Psoas muscle (tissue), 8 donors: ENCODE data around the gene SUCLG1. TPM values are rescaled to one million over a fixed set of nuclear protein-coding genes. Genes with fewer than 3 reads are reported as not detected.

ENCODE experiments used
- ATAC-seq, 4 donors: fragments of 200-7000 bp; cut with Tn5 transposase; one replicate each; pipeline ENCODE4 v1.9.1; 2020; ENCODE audit warnings: moderate library complexity in 3 of 4, mild to moderate bottlenecking in 2 of 4
- DNase-seq, 2 donors: peaks; one replicate each; pipeline ENCODE4 v3.0.0-alpha.2; 2020
- H3K27ac ChIP-seq: fragments of 200-600 bp; one replicate; pipeline ENCODE4 v1.8.0; 2022
- H3K27me3 ChIP-seq, 3 donors: fragments of 200-600 bp in 1 of 3; one replicate each; pipeline versions ENCODE4 v1.6.1 to v1.8.0; 2013 to 2022; ENCODE audit warnings: low read length in 2 of 3, mild to moderate bottlenecking in 2 of 3, moderate library complexity in 1 of 3; ENCODE audit not compliant: insufficient read depth in 3 of 3
- H3K36me3 ChIP-seq, 2 donors: fragments of 200-600 bp in 1 of 2; one replicate each; pipeline versions ENCODE4 v1.6.1 to v1.8.0; 2013 to 2022; ENCODE audit warnings: low read depth in 1 of 2, mild to moderate bottlenecking in 1 of 2, moderate library complexity in 1 of 2; ENCODE audit not compliant: insufficient read depth in 1 of 2
- H3K4me1 ChIP-seq: fragments of 200-600 bp; one replicate; pipeline ENCODE4 v1.8.0; 2022
- H3K4me3 ChIP-seq: fragments of 200-600 bp; one replicate; pipeline ENCODE4 v1.8.0; 2022; ENCODE audit warnings: mild to moderate bottlenecking
- H3K9me3 ChIP-seq: fragments of 200-600 bp; one replicate; pipeline ENCODE4 v1.8.0; 2022
- WGBS, 3 donors: extraction: QIAGEN DNeasy Blood & Tissue Kit; methylation state at CpG; one replicate each; pipeline versions ENCODE4 v1.1.6 to v1.1.7; 2013; 5-methylcytosine and 5-hydroxymethylcytosine counted together
- intact Hi-C, 2 donors: fragments of 100-400 bp; cut with DNase I; formaldehyde crosslinking; loops; one replicate each; pipeline versions ENCODE4 v1.11.0 to v1.14.2; 2022
- polyA plus RNA-seq, 3 donors: library from polyadenylated mRNA; stranded (reverse); fragments of 200-250 nt; gene quantifications; one replicate each; pipeline ENCODE4 v1.2.3, GENCODE V29; 2013
- total RNA-seq, 4 donors: library from RNA; stranded (reverse); fragmentation: NEBNext Ultra II Directional in 2 of 4; extraction: Animal tissue kit (Norgen Biotek cat#: 25700) in 2 of 4; gene quantifications; one replicate each; pipeline versions ENCODE4 v1.2.1 to v1.2.4, GENCODE V29; 2021 to 2023
- TF ChIP-seq, protein P1 (sequence below): fragments of 200-600 bp; IDR thresholded peaks from one replicate; pipeline ENCODE4 v1.8.0; 2022; ENCODE audit warnings: antibody characterized with exemption
- donor health status: healthy with polysubstance abuse.
- donor health status: DM: no; HTN: no; CAD: no; lungs with moderate emphysema.
- donor health status: Bipolar disorder and iron deficiency.
- donor health status: healthy.
- donor health status: DM: yes; HTN: yes; CAD: no.
- donor health status: DM: no; HTN: no; CAD: no.
- donor health status: DM: no; HTN: no; CAD: no.
- donor health status: DM: yes; HTN: yes; CAD: no.

SUCLG1 gene
- total and polyA plus RNA-seq, 7 donors, result 112 to 184 (median 164) TPM

DNA sequence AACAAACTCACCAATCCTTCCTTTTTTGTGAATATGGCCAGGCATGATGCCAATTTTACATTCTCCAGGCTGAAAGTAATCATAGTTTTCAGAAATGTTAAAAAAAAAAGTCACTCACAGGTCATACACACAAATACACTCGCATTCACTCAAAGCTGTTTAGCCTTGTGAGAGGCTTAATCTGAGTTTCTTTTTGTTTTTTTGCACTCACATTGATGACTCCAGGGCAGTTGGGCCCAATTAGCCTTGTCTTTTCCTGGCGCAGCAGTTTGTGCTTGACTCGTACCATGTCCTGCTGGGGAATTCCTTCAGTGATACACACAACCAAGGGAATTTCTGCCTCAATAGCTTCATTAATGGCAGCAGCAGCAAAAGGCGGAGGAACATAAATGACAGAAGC is 18.0 kb downstream of the SUCLG1 start:
- intact Hi-C loops, result no loop called here
- ATAC-seq (no peak), DNase-seq (no peak)
- Histone ChIP-seq H3K4me1 (no peaks in the 10 kb centered on the region), H3K4me3 (no peak overlapping the region), H3K27ac (no peak overlapping the region), H3K9me3 (no peaks in the 10 kb centered on the region), H3K27me3 (no peaks in the 10 kb centered on the region), H3K36me3 (peaks cover 13 to 97% of the 10 kb centered on the region in 2 donors)
- WGBS, 3 donors, result 89 to 94% (median 93%) methylated on average over 4 of the region's 4 CpGs
- TF ChIP-seq, protein P1, sequence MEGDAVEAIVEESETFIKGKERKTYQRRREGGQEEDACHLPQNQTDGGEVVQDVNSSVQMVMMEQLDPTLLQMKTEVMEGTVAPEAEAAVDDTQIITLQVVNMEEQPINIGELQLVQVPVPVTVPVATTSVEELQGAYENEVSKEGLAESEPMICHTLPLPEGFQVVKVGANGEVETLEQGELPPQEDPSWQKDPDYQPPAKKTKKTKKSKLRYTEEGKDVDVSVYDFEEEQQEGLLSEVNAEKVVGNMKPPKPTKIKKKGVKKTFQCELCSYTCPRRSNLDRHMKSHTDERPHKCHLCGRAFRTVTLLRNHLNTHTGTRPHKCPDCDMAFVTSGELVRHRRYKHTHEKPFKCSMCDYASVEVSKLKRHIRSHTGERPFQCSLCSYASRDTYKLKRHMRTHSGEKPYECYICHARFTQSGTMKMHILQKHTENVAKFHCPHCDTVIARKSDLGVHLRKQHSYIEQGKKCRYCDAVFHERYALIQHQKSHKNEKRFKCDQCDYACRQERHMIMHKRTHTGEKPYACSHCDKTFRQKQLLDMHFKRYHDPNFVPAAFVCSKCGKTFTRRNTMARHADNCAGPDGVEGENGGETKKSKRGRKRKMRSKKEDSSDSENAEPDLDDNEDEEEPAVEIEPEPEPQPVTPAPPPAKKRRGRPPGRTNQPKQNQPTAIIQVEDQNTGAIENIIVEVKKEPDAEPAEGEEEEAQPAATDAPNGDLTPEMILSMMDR, result no peak

DNA sequence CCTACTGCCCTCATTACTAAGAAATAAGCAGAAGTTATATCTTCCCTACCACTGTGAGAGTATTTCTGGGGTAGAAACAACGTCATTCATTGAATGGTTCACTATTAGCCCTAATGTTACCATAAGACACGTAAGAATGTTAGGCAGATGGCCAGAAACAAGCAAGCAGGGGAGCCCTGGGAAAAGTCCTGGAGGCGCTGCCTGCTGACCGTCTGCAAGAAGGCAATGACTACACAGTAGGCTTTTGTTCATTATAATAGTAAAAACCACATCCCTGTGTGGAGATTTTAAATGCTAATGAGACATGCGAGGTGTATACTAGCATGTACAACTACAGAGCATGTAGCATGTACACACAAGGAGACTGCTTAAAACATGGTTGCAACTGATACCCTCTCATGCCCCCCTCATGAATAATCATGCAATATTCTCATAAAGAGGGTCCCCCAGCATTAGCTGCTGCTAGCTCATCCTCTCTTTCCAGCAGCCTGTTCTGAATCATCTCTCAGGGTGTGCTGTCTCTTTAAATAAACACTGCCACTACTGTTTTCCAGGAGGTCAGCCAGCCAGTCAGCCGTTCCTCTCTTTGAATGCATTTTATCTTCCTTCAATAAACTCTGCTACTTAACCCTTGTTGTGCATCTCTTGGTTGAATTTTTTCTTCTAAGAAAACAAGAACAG is 23.6 kb downstream of the SUCLG1 start:
- H3K36me3 ChIP-seq, result peaks cover 6 to 99% of the 10 kb centered on the region in 2 donors
- no peaks in the 10 kb centered on the region for H3K4me1 ChIP-seq
- no peaks in the 10 kb centered on the region for H3K9me3 ChIP-seq
- no peak for ATAC-seq
- TF ChIP-seq, protein P1, result no peak
- no peak for DNase-seq
- 66 to 67% (median 66%) methylated on average over 6 of the region's 6 CpGs for WGBS, 3 donors
- H3K27ac ChIP-seq, result no peak overlapping the region
- no peak overlapping the region for H3K4me3 ChIP-seq
- intact Hi-C loops, result no loop called here
- no peaks in the 10 kb centered on the region for H3K27me3 ChIP-seq

DNA sequence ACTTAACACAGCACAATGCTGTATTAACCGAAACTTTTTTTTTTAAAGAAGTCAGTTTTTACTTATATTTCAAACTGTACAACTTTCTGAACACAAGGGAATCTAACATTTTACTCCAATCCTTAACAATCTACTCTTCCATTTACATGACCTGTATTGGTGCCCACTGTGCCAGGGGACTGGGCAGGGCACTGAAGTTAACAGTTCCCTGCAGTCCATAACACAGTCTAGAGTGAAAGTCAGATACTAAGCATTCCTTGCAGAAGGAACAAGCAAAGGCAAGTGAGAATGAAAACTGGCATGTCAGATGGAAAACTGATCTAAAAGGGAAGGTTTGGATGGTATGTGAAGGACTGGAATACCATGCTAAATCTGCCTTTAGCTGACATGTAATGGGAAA is 29.8 kb downstream of the SUCLG1 start:
- no peak for DNase-seq
- Histone ChIP-seq H3K4me1 (no peaks in the 10 kb centered on the region), H3K36me3 (peaks cover 9 to 99% of the 10 kb centered on the region in 2 donors), H3K27me3 (no peaks in the 10 kb centered on the region), H3K4me3 (no peak overlapping the region), H3K9me3 (no peaks in the 10 kb centered on the region), H3K27ac (no peak overlapping the region)
- TF ChIP-seq, protein P1, result no peak
- no peak for ATAC-seq
- 90 to 97% (median 95%) methylated on average over 1 of the region's 1 CpG for WGBS, 3 donors
- intact Hi-C loops, result no loop called here

DNA sequence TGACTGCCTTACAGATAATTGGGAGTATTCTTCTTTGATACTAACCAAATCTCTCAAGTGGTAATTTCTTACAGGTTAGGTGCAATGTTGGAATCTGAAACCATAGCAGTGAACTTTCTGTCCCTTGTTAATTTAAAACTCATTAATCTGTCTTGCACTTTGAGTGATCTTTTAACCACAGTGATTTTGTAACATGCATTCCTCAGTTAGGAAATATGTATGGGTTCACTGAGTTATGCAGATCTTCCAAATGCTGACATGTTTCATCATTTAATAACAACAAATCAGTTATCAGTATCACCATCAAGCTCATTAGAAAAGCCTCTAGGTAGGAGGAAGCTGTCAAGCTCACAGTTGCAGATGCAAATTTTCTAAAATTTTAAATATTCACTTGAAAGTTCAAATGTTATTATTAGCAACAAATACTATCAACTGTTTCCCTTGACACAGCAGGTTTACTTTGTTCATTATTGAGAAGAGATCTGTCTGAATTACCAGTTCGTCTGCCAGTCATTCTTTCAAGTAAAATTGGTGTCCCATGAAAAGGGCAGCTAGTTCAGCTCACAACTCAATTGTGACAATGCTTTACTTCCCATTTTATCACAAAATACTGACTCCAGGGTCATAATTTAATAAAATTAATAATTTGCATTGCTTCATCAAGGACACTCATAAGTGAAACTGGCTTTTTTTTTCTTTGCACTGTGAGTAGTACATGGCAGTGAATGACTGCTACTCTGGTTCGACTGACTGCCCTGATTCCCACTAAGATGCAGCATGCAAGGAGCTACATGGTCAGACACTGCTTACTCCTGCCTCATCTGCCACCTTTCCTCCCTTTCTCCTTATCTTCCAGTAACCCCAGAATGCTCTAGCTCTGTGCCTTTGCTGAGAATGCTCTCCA is 31.6 kb downstream of the SUCLG1 start:
- Histone ChIP-seq H3K4me1 (no peaks in the 10 kb centered on the region), H3K36me3 (peaks cover 10 to 99% of the 10 kb centered on the region in 2 donors), H3K27ac (no peak overlapping the region), H3K9me3 (no peaks in the 10 kb centered on the region), H3K27me3 (no peaks in the 10 kb centered on the region), H3K4me3 (no peak overlapping the region)
- intact Hi-C loops, result no loop called here
- DNase-seq (no peak), ATAC-seq (no peak)
- 85 to 90% (median 86%) methylated on average over 2 of the region's 2 CpGs for WGBS, 3 donors
- TF ChIP-seq, protein P1, result no peak
